Transverse colon (tissue), 4 donors: ENCODE data around the gene PPM1H. TPM values are rescaled to one million over a fixed set of nuclear protein-coding genes. Genes with fewer than 3 reads are reported as not detected.

Experiments used
- DNase-seq: peaks from one replicate; pipeline ENCODE4 v3.0.0-alpha.2; 2019
- H3K27ac ChIP-seq, 4 donors: fragments of 200-600 bp; sonication (generic); 2 replicates each; pipeline ENCODE4 v1.5.1; 2016 to 2018; ENCODE audit warnings: inconsistent platforms in 4 of 4
- H3K27me3 ChIP-seq: fragments of 200-600 bp; sonication (generic); 2 replicates; pipeline ENCODE4 v1.5.1; 2017; ENCODE audit warnings: inconsistent platforms
- H3K36me3 ChIP-seq, 4 donors: fragments of 200-600 bp; sonication (generic); 2 replicates each; pipeline ENCODE4 v1.5.1; 2017 to 2019; ENCODE audit warnings: inconsistent platforms in 4 of 4
- H3K4me1 ChIP-seq, 4 donors: fragments of 200-600 bp; sonication (generic); 2 replicates each; pipeline ENCODE4 v1.5.1; 2017 to 2020; ENCODE audit warnings: inconsistent platforms in 4 of 4
- H3K4me3 ChIP-seq, 4 donors: fragments of 200-600 bp; sonication (generic); 1 replicate in 1 of 4; 2 replicates in 3 of 4; pipeline versions ENCODE4 v1.5.1 to v1.6.1; 2017 to 2019; ENCODE audit warnings: inconsistent platforms in 4 of 4
- H3K9me3 ChIP-seq, 2 donors: fragments of 200-600 bp; sonication (generic); 2 replicates each; pipeline ENCODE4 v1.5.1; 2017 to 2019; ENCODE audit warnings: inconsistent platforms in 2 of 2
- EP300 ChIP-seq: sonication (generic); formaldehyde crosslinking; IDR thresholded peaks from one replicate; pipeline ENCODE4 v1.6.1; 2017; ENCODE audit warnings: antibody characterized with exemption, low read depth
- POLR2A ChIP-seq: fragments of 450-650 bp; IDR thresholded peaks from one replicate; pipeline ENCODE4 v1.6.1; 2016; ENCODE audit warnings: antibody characterized with exemption, mild to moderate bottlenecking, moderate library complexity
- POLR2AphosphoS5 ChIP-seq, 3 donors: sonication (generic); formaldehyde crosslinking; IDR thresholded peaks; one replicate each; pipeline ENCODE4 v1.6.1; 2016; ENCODE audit warnings: antibody characterized with exemption in 3 of 3
- whole genome bisulfite sequencing, 2 donors: methylation state at CpG; one replicate each; pipeline ENCODE4 v1.1.5; 2018; ENCODE audit warnings: low coverage in 1 of 2; 5-methylcytosine and 5-hydroxymethylcytosine counted together
- in situ Hi-C, 4 donors: fragments of 200-750 bp; cut with MboI; loops; one replicate each; pipeline versions ENCODE4 v1.15.0 to v1.15.1; 2017; ENCODE audit warnings: low sequenced_read_pairs in 3 of 4, low pct_ligation_motif_present in 1 of 4, low pct_unique_long_range_greater_than_20kb in 1 of 4
- intact Hi-C: fragments of 100-400 bp; cut with DNase I; formaldehyde crosslinking; loops from one replicate; pipeline ENCODE4 v1.15.1; 2023; ENCODE audit warnings: low total_unique reads
- total RNA-seq, 4 donors: library from RNA; depleted of rRNA; stranded (reverse); fragments of >200 nt; gene quantifications; one replicate each; pipeline ENCODE4 v1.1.0, GENCODE V29; 2016
- TF ChIP-seq, protein P1 (sequence below), 5 experiments: fragments of 200-600 bp in 3 of 5; fragments of 450-650 bp in 2 of 5; sonication (generic) in 3 of 5; IDR thresholded peaks; 1 replicate in 2 of 5; 2 replicates in 3 of 5; pipeline ENCODE4 v1.5.1; 2016 to 2017; ENCODE audit warnings: antibody characterized with exemption in 5 of 5, inconsistent platforms in 3 of 5, mild to moderate bottlenecking in 2 of 5, moderate library complexity in 1 of 5

PPM1H gene
- total RNA-seq, 4 donors from 2014 or later: 0.37 to 3.2 (median 2.8) TPM

DNA sequence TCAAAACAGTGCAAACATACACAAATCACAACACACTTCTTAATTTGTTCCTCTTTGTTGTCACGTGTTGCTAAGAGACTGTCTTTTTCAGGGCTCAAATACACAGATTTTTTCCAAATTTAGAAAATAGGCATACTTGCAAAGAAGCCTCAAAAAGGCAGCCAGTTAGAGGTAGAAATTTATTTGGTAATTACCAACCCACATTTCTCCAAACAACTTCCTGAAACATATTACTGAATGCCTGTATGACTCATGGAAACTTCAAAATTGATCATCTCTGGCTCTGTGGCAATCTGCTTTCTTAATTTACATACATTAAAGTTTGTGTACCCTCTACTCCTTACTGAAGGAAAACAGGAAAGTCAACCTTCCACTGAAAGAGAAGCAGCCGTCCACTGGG, 36.4 kb downstream of the PPM1H start:
- in situ Hi-C loops: no loop called here
- H3K4me1 ChIP-seq: peaks cover 0 to 9% (median 1%) of the 10 kb centered on the region in 4 donors
- H3K36me3 ChIP-seq: no peaks in the 10 kb centered on the region
- no peak overlapping the region for H3K4me3 ChIP-seq
- 40 to 70% methylated on average over 1 to 2 of the region's 2 CpGs for WGBS, 2 donors
- DNase-seq: no peak
- no peak overlapping the region for H3K27ac ChIP-seq
- no peaks in the 10 kb centered on the region for H3K27me3 ChIP-seq
- H3K9me3 ChIP-seq: no peaks in the 10 kb centered on the region
- TF ChIP-seq, protein P1, sequence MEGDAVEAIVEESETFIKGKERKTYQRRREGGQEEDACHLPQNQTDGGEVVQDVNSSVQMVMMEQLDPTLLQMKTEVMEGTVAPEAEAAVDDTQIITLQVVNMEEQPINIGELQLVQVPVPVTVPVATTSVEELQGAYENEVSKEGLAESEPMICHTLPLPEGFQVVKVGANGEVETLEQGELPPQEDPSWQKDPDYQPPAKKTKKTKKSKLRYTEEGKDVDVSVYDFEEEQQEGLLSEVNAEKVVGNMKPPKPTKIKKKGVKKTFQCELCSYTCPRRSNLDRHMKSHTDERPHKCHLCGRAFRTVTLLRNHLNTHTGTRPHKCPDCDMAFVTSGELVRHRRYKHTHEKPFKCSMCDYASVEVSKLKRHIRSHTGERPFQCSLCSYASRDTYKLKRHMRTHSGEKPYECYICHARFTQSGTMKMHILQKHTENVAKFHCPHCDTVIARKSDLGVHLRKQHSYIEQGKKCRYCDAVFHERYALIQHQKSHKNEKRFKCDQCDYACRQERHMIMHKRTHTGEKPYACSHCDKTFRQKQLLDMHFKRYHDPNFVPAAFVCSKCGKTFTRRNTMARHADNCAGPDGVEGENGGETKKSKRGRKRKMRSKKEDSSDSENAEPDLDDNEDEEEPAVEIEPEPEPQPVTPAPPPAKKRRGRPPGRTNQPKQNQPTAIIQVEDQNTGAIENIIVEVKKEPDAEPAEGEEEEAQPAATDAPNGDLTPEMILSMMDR (IDR thresholded peaks at IDR 0.05): no peak
- TF ChIP-seq EP300 (no peak), POLR2AphosphoS5 (IDR thresholded peaks at IDR 0.05) (no peak), POLR2A (no peak)
- intact Hi-C loops: no loop called here

DNA sequence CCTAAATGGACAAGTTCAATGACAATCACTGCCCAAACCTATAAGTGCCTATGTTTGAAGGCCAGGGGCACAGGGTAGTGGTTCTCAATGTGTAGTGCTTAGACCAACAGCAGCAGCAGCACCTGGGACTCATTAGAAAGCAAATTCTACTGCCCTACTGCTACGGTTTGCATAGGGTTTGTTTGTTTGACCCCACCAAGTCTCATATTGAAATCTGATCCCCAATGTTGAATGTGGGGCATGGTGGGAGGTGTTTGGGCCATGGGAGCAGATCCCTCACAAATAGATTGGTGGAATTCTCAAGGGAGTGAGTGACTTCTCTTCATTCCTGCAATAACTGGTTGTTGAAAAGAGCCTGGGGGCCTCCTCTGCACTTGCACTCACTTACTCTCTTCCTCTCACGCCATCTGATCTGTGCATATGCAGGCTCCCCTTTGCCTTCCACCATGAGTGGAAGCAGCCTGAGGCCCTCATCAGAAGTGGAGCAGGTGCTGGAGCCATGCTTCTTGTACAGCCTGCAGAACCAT, 39.5 kb downstream of the PPM1H start:
- intact Hi-C loops: no loop called here

DNA sequence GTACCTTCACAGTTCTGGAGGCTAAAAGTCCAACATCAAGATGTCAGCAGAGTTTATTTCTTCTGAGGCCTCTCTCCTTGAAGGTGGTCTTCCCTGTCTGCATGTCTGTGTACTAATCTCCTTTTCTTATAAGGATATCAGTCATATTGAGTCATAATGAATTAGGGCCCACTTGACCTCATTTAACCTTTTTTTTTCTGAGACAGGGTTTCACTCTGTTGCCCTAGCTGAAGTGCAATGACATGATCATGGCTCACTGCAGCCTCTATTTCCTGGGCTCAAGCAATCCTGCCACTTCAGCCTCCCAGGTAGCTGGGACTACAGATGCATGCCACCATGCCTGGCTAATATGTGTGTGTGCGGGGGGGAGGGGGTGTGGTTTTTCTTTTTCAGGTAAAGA, 41.7 kb downstream of the PPM1H start:
- H3K36me3 ChIP-seq: no peaks in the 10 kb centered on the region
- no peak for DNase-seq
- WGBS, 2 donors: 100% methylated on average over 1 of the region's 1 CpG; no CpG with 5 or more reads in 1 of the 2 donors
- no peaks in the 10 kb centered on the region for H3K9me3 ChIP-seq
- H3K4me1 ChIP-seq: peaks cover 0 to 4% (median 0%) of the 10 kb centered on the region in 4 donors
- in situ Hi-C loops: no loop called here
- no peaks in the 10 kb centered on the region for H3K27me3 ChIP-seq
- intact Hi-C loops: no loop called here
- TF ChIP-seq POLR2A (no peak), EP300 (no peak), POLR2AphosphoS5 (IDR thresholded peaks at IDR 0.05) (no peak)
- TF ChIP-seq, protein P1 (IDR thresholded peaks at IDR 0.05): no peak
- H3K27ac ChIP-seq: no peak overlapping the region
- H3K4me3 ChIP-seq: no peak overlapping the region

More for the DNA sequence above, 39.5 kb downstream of the PPM1H start:
- Histone ChIP-seq H3K4me1 (peaks cover 0 to 9% (median 4%) of the 10 kb centered on the region in 4 donors), H3K36me3 (no peaks in the 10 kb centered on the region), H3K27me3 (no peaks in the 10 kb centered on the region), H3K4me3 (no peak overlapping the region), H3K27ac (no peak overlapping the region), H3K9me3 (no peaks in the 10 kb centered on the region)
- no peak for TF ChIP-seq POLR2AphosphoS5 (IDR thresholded peaks at IDR 0.05)
- TF ChIP-seq, protein P1 (IDR thresholded peaks at IDR 0.05): no peak
- no peak for TF ChIP-seq EP300
- TF ChIP-seq POLR2A: no peak
- WGBS, 2 donors: 60 to 70% methylated on average over 2 of the region's 2 CpGs
- in situ Hi-C loops: no loop called here
- DNase-seq: no peak

DNA sequence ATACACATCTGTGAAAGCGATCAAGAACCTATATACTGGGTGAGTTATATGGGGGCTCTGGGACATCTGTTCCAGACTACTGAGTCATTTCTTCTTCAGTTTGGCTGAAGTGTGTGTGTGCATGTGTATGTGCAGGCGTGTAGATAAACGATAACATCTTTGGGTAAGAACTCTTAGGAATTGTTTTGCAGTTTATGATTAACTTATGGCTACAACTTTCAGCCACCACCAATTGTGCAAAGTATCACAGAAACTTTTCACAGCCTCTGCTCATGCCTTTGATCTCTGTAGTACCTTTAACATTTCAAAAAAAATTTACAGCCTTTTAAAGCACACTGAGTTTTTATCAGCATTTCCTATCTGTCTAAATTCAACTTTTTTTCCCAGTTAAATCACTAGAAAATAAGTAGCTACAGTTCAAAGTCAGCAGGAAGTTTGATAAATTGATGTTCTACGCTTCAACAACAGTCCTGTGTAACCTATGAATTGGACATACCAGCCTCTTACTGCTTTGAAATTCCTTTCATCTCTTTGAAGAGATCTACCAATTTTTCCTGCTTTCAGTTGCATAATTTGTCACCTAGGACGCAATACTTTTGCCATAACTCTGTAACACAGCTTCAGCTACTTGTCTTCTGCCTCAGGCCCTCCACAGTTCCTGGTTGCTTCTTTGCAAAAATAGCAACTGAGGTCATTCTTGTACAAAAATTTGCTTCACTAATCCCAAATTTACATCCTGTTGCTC, 43.0 kb downstream of the PPM1H start:
- no peak overlapping the region for H3K4me3 ChIP-seq
- no peaks in the 10 kb centered on the region for H3K36me3 ChIP-seq
- H3K4me1 ChIP-seq: peaks cover 0 to 4% (median 0%) of the 10 kb centered on the region in 4 donors
- H3K9me3 ChIP-seq: no peaks in the 10 kb centered on the region
- no peak for DNase-seq
- intact Hi-C loops: no loop called here
- TF ChIP-seq POLR2AphosphoS5 (IDR thresholded peaks at IDR 0.05) (no peak), POLR2A (no peak)
- TF ChIP-seq, protein P1 (IDR thresholded peaks at IDR 0.05): no peak
- no peak overlapping the region for H3K27ac ChIP-seq
- WGBS, 2 donors: 30 to 45% methylated on average over 5 of the region's 5 CpGs
- no peaks in the 10 kb centered on the region for H3K27me3 ChIP-seq
- in situ Hi-C loops: no loop called here
